HepG2 (cell line): ENCODE results near the gene PSAPL1. TPM values are rescaled to one million over a fixed set of nuclear protein-coding genes. Genes with fewer than 3 reads are reported as not detected.

Source experiments
- ATAC-seq: fragments of 200-7000 bp; cut with Tn5 transposase; 3 replicates; pipeline ENCODE4 v1.9.1; 2020; ENCODE audit warnings: mild to moderate bottlenecking, moderate library complexity
- BruUV-seq: library from RNA; stranded (reverse); fragments of 400-500 nt; replicated peaks from 2 replicates; lab custom pipeline; 2021; lab: Mats Ljungman, UMichigan
- CTCF ChIA-PET: fragments of 300-600 bp; formaldehyde crosslinking; extraction: SDS; loops from one replicate; lab custom pipeline; 2021; ENCODE audit warnings: low total read pairs, inconsistent platforms, low intra/inter-chr PET ratio; lab: Yijun Ruan, JAX
- POLR2A ChIA-PET: fragments of 350-600 bp; sonication (Branson Sonifier 250); formaldehyde crosslinking; loops from one replicate; lab custom pipeline; 2020; ENCODE audit warnings: antibody characterized with exemption, inconsistent platforms; lab: Yijun Ruan, JAX
- DNase-seq: peaks from one replicate; pipeline ENCODE4 v3.0.0-alpha.2; 2015; ENCODE audit warnings: low spot score
- FAIRE-seq: peaks from 3 replicates; lab custom pipeline; 2011; peaks lifted over from hg19 to GRCh38; lab: Jason Lieb, UNC
- H2AFZ ChIP-seq: one replicate; pipeline ENCODE4 v1.6.1; 2011; ENCODE audit warnings: low read length, inconsistent platforms
- H3K27ac ChIP-seq: fragments of 300-600 bp; 3 replicates; pipeline ENCODE4 v1.8.0; 2011; ENCODE audit warnings: mixed run types, mild to moderate bottlenecking, mixed read lengths, low read length, inconsistent platforms; ENCODE audit not compliant: insufficient read depth; ENCODE audit errors: extremely low read length
- H3K27me3 ChIP-seq, 2 experiments: fragments of 200-600 bp in 1 of 2; 2 replicates in 1 of 2; 3 replicates in 1 of 2; pipeline versions ENCODE4 v1.6.0 to v1.8.0; 2011; ENCODE audit warnings: low read length in 2 of 2, mild to moderate bottlenecking in 2 of 2, moderate library complexity in 2 of 2, inconsistent platforms in 1 of 2; ENCODE audit not compliant: insufficient read depth in 2 of 2, control insufficient read depth in 1 of 2
- H3K36me3 ChIP-seq, 2 experiments: fragments of 200-600 bp in 1 of 2; replicated peaks in 1 of 2; 2 replicates in 1 of 2; 3 replicates in 1 of 2; pipeline versions ENCODE4 v1.5.1 to v1.8.0; 2011; ENCODE audit warnings: low read length in 2 of 2, inconsistent platforms in 1 of 2; ENCODE audit not compliant: insufficient read depth in 2 of 2, control insufficient read depth in 1 of 2
- H3K4me1 ChIP-seq: 2 replicates; pipeline ENCODE4 v1.5.1; 2012; ENCODE audit warnings: low read length, inconsistent platforms; ENCODE audit not compliant: insufficient read depth
- H3K4me2 ChIP-seq: 2 replicates; pipeline ENCODE4 v1.6.0; 2011; ENCODE audit warnings: low read depth, low read length, inconsistent platforms
- H3K4me3 ChIP-seq, 3 experiments: fragments of 200-600 bp in 1 of 3; sonication (generic), shearing (Covaris generic) in 1 of 3; replicated peaks in 1 of 3; 2 replicates each; pipeline ENCODE4 v1.5.1; 2011 to 2016; ENCODE audit warnings: low read length in 3 of 3, inconsistent platforms in 2 of 3, low read depth in 2 of 3, mild to moderate bottlenecking in 2 of 3, control low read depth in 1 of 3, mixed read lengths in 1 of 3; ENCODE audit not compliant: insufficient read depth in 1 of 3
- H3K79me2 ChIP-seq: one replicate; pipeline ENCODE4 v1.6.1; 2011; ENCODE audit warnings: low read length, inconsistent platforms; ENCODE audit not compliant: insufficient read depth
- H3K9ac ChIP-seq: 2 replicates; pipeline ENCODE4 v1.6.0; 2011; ENCODE audit warnings: mild to moderate bottlenecking, low read depth, low read length, inconsistent platforms; ENCODE audit not compliant: insufficient read depth
- H3K9me3 ChIP-seq: 2 replicates; pipeline ENCODE4 v1.5.1; 2012; ENCODE audit warnings: mild to moderate bottlenecking, low read length
- H4K20me1 ChIP-seq: 2 replicates; pipeline ENCODE4 v1.6.0; 2011; ENCODE audit warnings: inconsistent platforms, mild to moderate bottlenecking, low read length, moderate library complexity; ENCODE audit not compliant: insufficient read depth
- DPF2 ChIP-seq: sonication (generic); formaldehyde crosslinking; IDR thresholded peaks from 2 replicates; pipeline ENCODE4 v1.4.0; 2020; ENCODE audit warnings: mild to moderate bottlenecking, low read depth, missing genetic modification reagents, borderline replicate concordance
- ESRRA ChIP-seq: sonication (generic); formaldehyde crosslinking; IDR thresholded peaks from 2 replicates; pipeline ENCODE4 v1.5.1; 2020; ENCODE audit warnings: mild to moderate bottlenecking, low read depth, missing genetic modification reagents
- MXI1 ChIP-seq: IDR thresholded peaks from 3 replicates; pipeline ENCODE4 v1.6.1; 2012; ENCODE audit warnings: low read depth, low read length, inconsistent platforms, borderline replicate concordance
- ZNF629 ChIP-seq: sonication (generic); formaldehyde crosslinking; conservative IDR thresholded peaks from 2 replicates; pipeline ENCODE4 v1.5.0; 2020; ENCODE audit warnings: missing genetic modification reagents
- WGBS: methylation state at CpG from one replicate; pipeline ENCODE4 v1.1.6; 2017; ENCODE audit warnings: low lambda C conversion rate; 5-methylcytosine and 5-hydroxymethylcytosine counted together
- in situ Hi-C: cut with HindIII; loops from 2 replicates; pipeline ENCODE4 v1.10.0; 2017; ENCODE audit warnings: low pct_unique_long_range_greater_than_20kb; ENCODE audit not compliant: extremely low pct_ligation_motif_present
- intact Hi-C: fragments of 100-400 bp; cut with micrococcal nuclease; formaldehyde crosslinking; loops from one replicate; pipeline ENCODE4 v1.10.0; 2022; ENCODE audit not compliant: unreplicated experiment
- polyA plus RNA-seq, 8 experiments: library from polyadenylated mRNA; depleted of rRNA in 3 of 8; stranded (reverse) in 7 of 8; unstranded in 1 of 8; fragments of >200 nt; fragmentation: Illumina TruSeq in 4 of 8; extraction: Trizol in 4 of 8; gene quantifications; 2 replicates each; pipeline versions ENCODE4 v1.2.1 to v1.2.3, GENCODE V29; 2011 to 2016; ENCODE audit warnings: low read depth in 4 of 8, missing spikeins in 1 of 8, mixed read lengths in 1 of 8; ENCODE audit not compliant: insufficient read depth in 1 of 8
- total RNA-seq, 5 experiments: library from RNA; depleted of rRNA; stranded (reverse); fragments of >200 nt; fragmentation: Illumina TruSeq; extraction: Trizol; gene quantifications; 2 replicates each; pipeline ENCODE4 v1.2.3, GENCODE V29; 2016; ENCODE audit warnings: low read depth in 1 of 5

Gene PSAPL1
- total and polyA plus RNA-seq, 2 of the 13 experiments (the other 11 are each of a cell fraction or from before 2014, with no cell fraction given) = 0.02 to 0.16 TPM

DNA sequence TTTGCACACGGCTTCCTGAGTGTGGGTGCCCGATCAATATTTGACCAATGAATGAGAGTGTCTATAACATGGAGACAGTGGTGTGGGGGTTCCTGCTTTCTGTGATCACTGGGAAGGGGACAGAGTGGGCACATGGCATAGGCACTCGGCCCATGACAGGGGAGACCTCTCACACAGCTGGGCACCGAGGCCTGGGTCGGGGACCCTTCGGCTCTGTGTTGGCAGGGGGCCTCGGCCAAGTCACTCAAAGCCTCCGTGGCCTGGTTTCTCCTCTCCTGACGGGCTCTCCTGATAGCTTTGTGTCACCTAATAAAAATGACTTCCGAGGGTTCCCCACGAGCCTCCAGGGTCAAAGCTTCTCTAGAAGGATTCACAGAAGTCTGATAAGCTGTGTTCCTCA lies 43.9 kb upstream of the PSAPL1 start:
- Histone ChIP-seq H3K27me3 (peaks cover 3 to 68% of the 10 kb centered on the region in 2 experiments), H3K4me1 (peaks cover 6% of the 10 kb centered on the region), H3K9me3 (no peaks in the 10 kb centered on the region), H3K36me3 (no peaks in the 10 kb centered on the region), H3K9ac (no peak overlapping the region), H4K20me1 (no peaks in the 10 kb centered on the region), H3K79me2 (no peaks in the 10 kb centered on the region), H3K27ac (no peak overlapping the region), H3K4me2 (no peak overlapping the region), H3K4me3 (no peak overlapping the region), H2AFZ (no peak overlapping the region)
- intact Hi-C loops = no loop called here
- BruUV-seq = no TSS peak
- 10% methylated on average over 3 of the region's 11 CpGs for WGBS
- ChIA-PET CTCF (no interaction called here), POLR2A (no interaction called here)
- in situ Hi-C loops = no loop called here
- TF ChIP-seq DPF2 (CRISPR knock-in tag) (no peak), MXI1 (no peak)
- DNase-seq (no peak), ATAC-seq (peak; percentile 23), FAIRE-seq (no peak)

DNA sequence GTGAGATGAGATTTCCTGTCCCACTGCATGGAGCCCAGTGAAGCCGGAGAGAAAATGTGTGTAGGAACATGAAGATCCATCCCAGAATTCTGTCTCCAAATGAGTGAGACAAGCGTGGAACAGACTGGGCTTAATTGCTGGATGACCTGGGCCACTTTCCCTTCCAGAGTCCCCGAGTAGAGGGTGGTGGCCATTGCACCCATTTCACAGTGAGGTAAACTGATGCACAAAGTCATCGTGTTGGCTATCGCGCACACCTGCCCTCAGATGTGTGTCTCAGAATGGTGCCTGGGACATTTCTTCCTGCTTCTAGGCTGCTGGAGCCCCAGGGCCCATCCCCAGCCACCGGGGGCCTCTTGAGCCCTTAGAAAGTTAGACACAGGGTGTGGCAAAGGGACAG lies 43.0 kb upstream of the PSAPL1 start:
- WGBS = 62% methylated on average over 7 of the region's 7 CpGs
- FAIRE-seq = no peak
- BruUV-seq = no TSS peak

More for the DNA sequence above, 43.0 kb upstream of the PSAPL1 start:
- Histone ChIP-seq H3K27me3 (peaks cover 1 to 62% of the 10 kb centered on the region in 2 experiments; a peak in 4 of 5 replicates), H4K20me1 (no peaks in the 10 kb centered on the region), H3K79me2 (no peaks in the 10 kb centered on the region), H3K4me1 (peaks cover 6% of the 10 kb centered on the region), H2AFZ (no peak overlapping the region), H3K9me3 (no peaks in the 10 kb centered on the region), H3K36me3 (no peaks in the 10 kb centered on the region), H3K9ac (no peak overlapping the region), H3K4me3 (no peak overlapping the region), H3K4me2 (no peak overlapping the region), H3K27ac (no peak overlapping the region)
- POLR2A ChIA-PET = no interaction called here
- intact Hi-C loops = no loop called here
- in situ Hi-C loops = no loop called here
- TF ChIP-seq ZNF629 (CRISPR knock-in tag) (peak; percentile 79), ESRRA (no peak)
- CTCF ChIA-PET = no interaction called here
- ATAC-seq (no peak), DNase-seq (no peak)
